ENCODE results near the gene TRPM6. TPM values are rescaled to one million over a fixed set of nuclear protein-coding genes. Genes with fewer than 3 reads are reported as not detected.
"Not testable (repeated sequence)": the region's sequence is repeated elsewhere in the genome, so short reads cannot be mapped to it uniquely, and the experiment has no call there.

TRPM6 gene
- total RNA-seq, 4 donors from 2014 or later: 0.76 to 2.9 (median 2.3) TPM; not detected in 1

DNA sequence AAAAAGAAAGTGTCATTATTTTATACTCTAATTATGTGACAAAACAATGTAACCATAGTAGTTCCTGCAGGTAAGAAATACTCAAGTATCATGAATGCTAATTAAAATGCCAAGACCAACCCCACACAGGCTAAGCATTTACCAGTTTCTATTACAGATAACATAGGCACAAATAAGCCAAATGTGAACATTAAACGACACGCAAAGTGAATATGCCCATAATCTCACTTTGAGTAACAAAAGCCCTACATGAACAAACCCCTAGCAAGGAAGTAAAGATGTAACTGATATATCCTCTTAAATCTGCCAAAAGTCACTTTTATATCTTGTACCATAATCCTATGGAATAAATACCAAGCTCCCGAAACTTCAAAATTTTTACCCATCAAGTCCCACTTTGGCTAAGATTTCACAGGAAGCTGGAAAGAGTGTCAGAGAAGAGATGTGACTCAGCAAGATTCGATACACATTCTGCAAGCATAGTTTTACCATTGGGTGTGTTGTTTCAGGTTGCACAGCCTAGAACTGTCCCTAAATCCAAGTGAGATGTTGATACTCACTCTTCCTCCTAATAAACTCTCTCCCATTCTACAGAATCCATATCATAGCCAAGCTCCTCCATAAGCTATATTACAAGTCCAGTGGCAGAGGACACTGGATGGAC, 28.8 kb downstream of the TRPM6 start:
- intact Hi-C loops (cut with DNase I; ENCODE audit: low total_unique reads): no loop called here
- H3K4me3 ChIP-seq: no peak overlapping the region
- H3K27me3 ChIP-seq: no peaks in the 10 kb centered on the region
- no peak overlapping the region for H3K27ac ChIP-seq
- TF ChIP-seq POLR2A (IDR thresholded peaks at IDR 0.05): no peak
- TF ChIP-seq, protein P1, sequence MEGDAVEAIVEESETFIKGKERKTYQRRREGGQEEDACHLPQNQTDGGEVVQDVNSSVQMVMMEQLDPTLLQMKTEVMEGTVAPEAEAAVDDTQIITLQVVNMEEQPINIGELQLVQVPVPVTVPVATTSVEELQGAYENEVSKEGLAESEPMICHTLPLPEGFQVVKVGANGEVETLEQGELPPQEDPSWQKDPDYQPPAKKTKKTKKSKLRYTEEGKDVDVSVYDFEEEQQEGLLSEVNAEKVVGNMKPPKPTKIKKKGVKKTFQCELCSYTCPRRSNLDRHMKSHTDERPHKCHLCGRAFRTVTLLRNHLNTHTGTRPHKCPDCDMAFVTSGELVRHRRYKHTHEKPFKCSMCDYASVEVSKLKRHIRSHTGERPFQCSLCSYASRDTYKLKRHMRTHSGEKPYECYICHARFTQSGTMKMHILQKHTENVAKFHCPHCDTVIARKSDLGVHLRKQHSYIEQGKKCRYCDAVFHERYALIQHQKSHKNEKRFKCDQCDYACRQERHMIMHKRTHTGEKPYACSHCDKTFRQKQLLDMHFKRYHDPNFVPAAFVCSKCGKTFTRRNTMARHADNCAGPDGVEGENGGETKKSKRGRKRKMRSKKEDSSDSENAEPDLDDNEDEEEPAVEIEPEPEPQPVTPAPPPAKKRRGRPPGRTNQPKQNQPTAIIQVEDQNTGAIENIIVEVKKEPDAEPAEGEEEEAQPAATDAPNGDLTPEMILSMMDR (IDR thresholded peaks at IDR 0.05): no peak
- H3K4me1 ChIP-seq: no peaks in the 10 kb centered on the region
- no peaks in the 10 kb centered on the region for H3K9me3 ChIP-seq
- no peak for DNase-seq
- H3K36me3 ChIP-seq: no peaks in the 10 kb centered on the region

DNA sequence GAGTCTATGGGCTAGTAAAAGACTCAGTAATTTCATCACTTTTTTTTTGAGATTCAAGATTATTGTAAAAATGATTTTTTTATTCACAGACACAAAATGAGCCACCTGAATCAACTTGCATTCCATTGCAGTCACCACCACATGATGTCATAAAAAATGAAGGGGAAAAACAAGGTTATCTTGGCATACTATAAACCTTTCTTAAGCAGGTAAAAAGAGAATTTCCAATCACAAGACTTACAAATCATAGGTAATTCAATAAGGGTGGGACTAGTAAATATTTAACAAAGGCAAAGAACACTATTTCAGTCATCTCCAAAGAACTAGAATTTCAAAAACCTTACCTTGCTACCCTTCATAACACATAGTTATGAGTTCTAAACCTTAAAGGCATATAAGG, 30.7 kb downstream of the TRPM6 start:
- Histone ChIP-seq H3K27ac (no peak overlapping the region), H3K9me3 (no peaks in the 10 kb centered on the region), H3K4me3 (no peak overlapping the region), H3K36me3 (no peaks in the 10 kb centered on the region), H3K4me1 (no peaks in the 10 kb centered on the region), H3K27me3 (no peaks in the 10 kb centered on the region)
- TF ChIP-seq POLR2A (IDR thresholded peaks at IDR 0.05): no peak
- DNase-seq: no peak
- intact Hi-C loops (cut with DNase I; ENCODE audit: low total_unique reads): no loop called here

DNA sequence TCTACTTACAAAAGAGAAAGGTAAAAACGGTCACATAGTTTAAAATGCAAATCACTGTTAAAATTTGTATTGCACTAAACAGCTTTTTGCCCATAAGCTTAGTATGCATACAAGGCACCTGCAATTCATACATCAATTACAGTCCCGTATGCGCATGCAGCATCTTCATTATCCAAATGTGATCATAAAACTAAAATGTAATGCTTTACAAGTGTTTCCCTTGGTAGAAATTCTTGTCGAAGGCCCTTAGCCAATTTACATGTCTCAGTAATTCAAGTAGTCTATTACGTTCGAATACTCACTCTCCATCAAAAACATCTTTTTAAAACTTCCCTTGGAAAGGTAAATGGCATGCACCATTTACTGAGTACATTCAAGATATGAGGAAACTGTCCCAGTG, 32.6 kb downstream of the TRPM6 start:
- no peaks in the 10 kb centered on the region for H3K4me1 ChIP-seq
- no peaks in the 10 kb centered on the region for H3K9me3 ChIP-seq
- TF ChIP-seq POLR2A (IDR thresholded peaks at IDR 0.05): no peak
- TF ChIP-seq, protein P1 (IDR thresholded peaks at IDR 0.05): no peak
- no peak overlapping the region for H3K27ac ChIP-seq
- no peak for DNase-seq
- H3K36me3 ChIP-seq: no peaks in the 10 kb centered on the region
- no peak overlapping the region for H3K4me3 ChIP-seq
- intact Hi-C loops (cut with DNase I; ENCODE audit: low total_unique reads): no loop called here
- no peaks in the 10 kb centered on the region for H3K27me3 ChIP-seq

DNA sequence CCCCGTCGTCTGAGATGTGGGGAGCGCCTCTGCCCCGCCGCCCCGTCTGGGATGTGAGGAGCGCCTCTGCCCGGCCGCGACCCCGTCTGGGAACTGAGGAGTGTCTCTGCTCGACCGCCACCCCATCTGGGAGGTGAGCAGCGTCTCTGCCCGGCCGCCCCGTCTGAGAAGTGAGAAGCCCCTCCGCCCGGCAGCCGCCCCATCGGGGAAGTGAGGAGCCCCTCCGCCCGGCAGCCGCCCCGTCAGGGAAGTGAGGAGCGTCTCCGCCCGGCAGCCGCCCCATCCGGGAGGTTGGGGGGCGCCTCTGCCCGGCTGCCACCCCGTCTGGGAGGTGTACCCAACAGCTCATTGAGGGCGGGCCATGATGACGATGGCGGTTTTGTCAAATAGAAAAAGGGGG, 34.7 kb downstream of the TRPM6 start:
- H3K27me3 ChIP-seq; H3K27ac ChIP-seq; H3K36me3 ChIP-seq; DNase-seq; H3K4me1 ChIP-seq; H3K9me3 ChIP-seq; H3K4me3 ChIP-seq; intact Hi-C loops (cut with DNase I; ENCODE audit: low total_unique reads): not testable (repeated sequence)

DNA sequence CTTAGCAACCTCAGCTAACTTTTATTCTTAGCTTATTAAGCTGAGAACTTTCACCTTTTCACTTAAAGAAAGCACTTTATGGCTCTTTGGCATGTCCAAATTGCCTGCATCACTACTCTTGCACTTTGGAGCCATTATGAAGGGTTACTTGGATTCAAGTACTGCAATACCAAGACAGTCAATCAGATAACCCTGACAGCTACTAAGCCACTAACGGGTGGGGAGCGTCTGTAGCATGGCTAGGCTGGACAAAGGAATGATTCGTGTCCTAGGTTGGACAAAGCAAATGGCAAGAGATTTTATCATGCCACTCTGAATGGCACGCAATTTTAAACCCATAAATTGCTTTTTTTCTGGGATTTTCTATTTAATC, 39.6 kb downstream of the TRPM6 start:
- Histone ChIP-seq H3K36me3 (no peaks in the 10 kb centered on the region), H3K9me3 (no peaks in the 10 kb centered on the region), H3K4me3 (no peak overlapping the region), H3K4me1 (no peaks in the 10 kb centered on the region), H3K27me3 (no peaks in the 10 kb centered on the region), H3K27ac (no peak overlapping the region)
- intact Hi-C loops (cut with DNase I; ENCODE audit: low total_unique reads): no loop called here
- no peak for DNase-seq
- TF ChIP-seq, protein P1 (IDR thresholded peaks at IDR 0.05): no peak
- no peak for TF ChIP-seq POLR2A (IDR thresholded peaks at IDR 0.05)

DNA sequence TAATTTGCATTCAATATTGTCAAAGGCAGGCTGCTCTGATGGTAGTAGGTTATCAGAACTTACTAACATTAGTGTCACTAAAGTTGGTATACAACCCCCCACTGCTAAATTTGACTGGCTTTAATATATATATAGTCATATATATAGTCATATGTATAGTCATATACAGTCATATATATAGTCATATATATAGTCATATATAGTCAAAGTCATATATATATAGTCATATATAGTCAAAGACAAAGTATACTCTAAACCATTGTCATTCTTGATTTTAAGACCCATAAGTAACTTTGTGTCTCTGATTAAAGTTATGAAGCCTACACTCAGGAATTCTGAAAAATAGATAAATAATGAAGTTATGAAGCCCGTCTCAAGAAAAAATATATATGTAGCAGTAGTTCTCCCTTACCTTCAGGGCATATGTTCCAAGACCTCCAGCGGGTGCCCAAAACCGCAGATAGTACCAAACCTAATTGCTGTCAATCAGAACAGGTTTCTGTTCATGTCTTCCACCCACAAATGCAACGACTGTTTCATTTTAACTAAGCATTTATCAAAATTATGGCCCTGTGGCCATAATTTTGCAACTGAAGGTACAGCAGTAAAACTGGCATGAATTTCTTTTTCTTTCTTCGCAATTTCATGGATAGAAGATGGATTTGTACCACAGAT, 40.1 kb downstream of the TRPM6 start:
- H3K27ac ChIP-seq: no peak overlapping the region
- no peak overlapping the region for H3K4me3 ChIP-seq
- TF ChIP-seq, protein P1 (IDR thresholded peaks at IDR 0.05): no peak
- H3K36me3 ChIP-seq: no peaks in the 10 kb centered on the region
- intact Hi-C loops (cut with DNase I; ENCODE audit: low total_unique reads): no loop called here
- H3K27me3 ChIP-seq: no peaks in the 10 kb centered on the region
- no peaks in the 10 kb centered on the region for H3K9me3 ChIP-seq
- DNase-seq: no peak
- H3K4me1 ChIP-seq: no peaks in the 10 kb centered on the region
